Measurements from ENCODE around the gene DDX39A. TPM values are rescaled to one million over a fixed set of nuclear protein-coding genes. Genes with fewer than 3 reads are reported as not detected.
A peak's percentile ranks its signal among the peaks of the same experiment; 100 is the strongest.

DDX39A gene
- total and polyA plus RNA-seq, 2 donors (not counting 1 experiment from before 2014, with no cell fraction given): 178 to 393 TPM

DNA sequence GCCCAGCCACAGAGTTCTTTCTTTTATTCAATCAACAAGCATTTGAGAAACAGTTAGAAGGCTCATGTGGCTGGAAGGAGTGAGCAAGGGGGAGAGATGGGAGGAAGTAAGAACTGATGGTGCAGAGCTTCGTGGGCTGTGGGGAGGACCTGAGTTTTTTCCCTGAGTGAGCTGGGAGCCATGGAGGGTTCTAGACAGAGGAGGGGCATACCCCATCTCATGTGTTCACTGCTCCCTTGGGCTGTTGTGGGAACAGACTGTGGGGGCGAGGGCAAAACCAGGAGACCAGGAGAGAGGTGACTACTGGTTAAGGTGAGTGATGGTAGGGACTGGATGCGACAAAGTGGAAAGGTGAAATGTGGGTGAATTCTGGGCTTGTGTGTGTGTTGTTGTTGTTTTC, 11.6 kb upstream of the DDX39A start:
- ATAC-seq (ENCODE audit: low read depth) (no peak), DNase-seq (no peak)
- intact Hi-C loops (cut with micrococcal nuclease): no loop called here
- H3K9me3 Mint-ChIP-seq (ENCODE audit: insufficient read depth): no peaks in the 10 kb centered on the region
- H3K27ac ChIP-seq (ENCODE audit: low read length in 2 of 2): no peak overlapping the region
- H3K79me2 ChIP-seq (ENCODE audit: control insufficient read depth, insufficient read depth, low read length): peaks cover 27% of the 10 kb centered on the region
- no peak overlapping the region for H2AFZ ChIP-seq (ENCODE audit: insufficient read depth, low read depth, low read length, poor library complexity, severe bottlenecking)
- peak overlapping the region; percentile 67 for H3K27ac Mint-ChIP-seq
- POLR2A ChIA-PET: interaction anchor here (0.7 kb wide), 2 partner anchors 11 to 67 kb away, joined by 3 to 5 read pairs; no protein-coding TSS in a partner anchor
- peaks cover 30% of the 10 kb centered on the region for H3K4me1 Mint-ChIP-seq
- peaks cover 15% of the 10 kb centered on the region for H4K20me1 ChIP-seq (ENCODE audit: control insufficient read depth, insufficient read depth, low read length, poor library complexity, severe bottlenecking)
- H3K4me1 ChIP-seq (ENCODE audit: control insufficient read depth in 2 of 2, insufficient read depth in 2 of 2, low read length in 2 of 2): peaks cover 20 to 28% of the 10 kb centered on the region in 2 donors
- H3K9ac ChIP-seq (ENCODE audit: low read length): no peak overlapping the region
- no peaks in the 10 kb centered on the region for H3K36me3 ChIP-seq (replicated peaks in 1 of 2; ENCODE audit: control extremely low read depth in 1 of 2, control insufficient read depth in 1 of 2, extremely low read depth in 1 of 2, insufficient read depth in 2 of 2, low read length in 1 of 2)
- peaks cover 0 to 3% (median 0%) of the 10 kb centered on the region in 3 donors for H3K9me3 ChIP-seq (ENCODE audit: control extremely low read depth in 1 of 3, control insufficient read depth in 2 of 3, insufficient read depth in 1 of 3, low read length in 2 of 3)
- H3K27me3 Mint-ChIP-seq: no peaks in the 10 kb centered on the region
- CTCF ChIA-PET: interaction anchor here (0.6 to 2.2 kb wide), 4 partner anchors 41 to 103 kb away, joined by 3 to 12 read pairs (median 3); no protein-coding TSS in a partner anchor
- TF ChIP-seq EZH2 (IDR thresholded peaks at IDR 0.05; ENCODE audit: borderline replicate concordance, insufficient read depth, low read depth, low read length, poor library complexity, severe bottlenecking): no peak
- TF ChIP-seq, protein P1, sequence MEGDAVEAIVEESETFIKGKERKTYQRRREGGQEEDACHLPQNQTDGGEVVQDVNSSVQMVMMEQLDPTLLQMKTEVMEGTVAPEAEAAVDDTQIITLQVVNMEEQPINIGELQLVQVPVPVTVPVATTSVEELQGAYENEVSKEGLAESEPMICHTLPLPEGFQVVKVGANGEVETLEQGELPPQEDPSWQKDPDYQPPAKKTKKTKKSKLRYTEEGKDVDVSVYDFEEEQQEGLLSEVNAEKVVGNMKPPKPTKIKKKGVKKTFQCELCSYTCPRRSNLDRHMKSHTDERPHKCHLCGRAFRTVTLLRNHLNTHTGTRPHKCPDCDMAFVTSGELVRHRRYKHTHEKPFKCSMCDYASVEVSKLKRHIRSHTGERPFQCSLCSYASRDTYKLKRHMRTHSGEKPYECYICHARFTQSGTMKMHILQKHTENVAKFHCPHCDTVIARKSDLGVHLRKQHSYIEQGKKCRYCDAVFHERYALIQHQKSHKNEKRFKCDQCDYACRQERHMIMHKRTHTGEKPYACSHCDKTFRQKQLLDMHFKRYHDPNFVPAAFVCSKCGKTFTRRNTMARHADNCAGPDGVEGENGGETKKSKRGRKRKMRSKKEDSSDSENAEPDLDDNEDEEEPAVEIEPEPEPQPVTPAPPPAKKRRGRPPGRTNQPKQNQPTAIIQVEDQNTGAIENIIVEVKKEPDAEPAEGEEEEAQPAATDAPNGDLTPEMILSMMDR (IDR thresholded peaks at IDR 0.05): no peak
- H3K27me3 ChIP-seq (replicated peaks in 1 of 4; ENCODE audit: control extremely low read depth in 1 of 4, control insufficient read depth in 3 of 4, insufficient read depth in 4 of 4, low read length in 3 of 4): peaks cover 0 to 3% (median 0%) of the 10 kb centered on the region in 4 experiments
- 52% methylated on average over 2 of the region's 3 CpGs for WGBS (ENCODE audit: insufficient coverage)
- H3K4me3 ChIP-seq (ENCODE audit: control extremely low read depth in 1 of 5, extremely low read depth in 1 of 5, insufficient read depth in 1 of 5, low read depth in 2 of 5, low read length in 4 of 5): no peak overlapping the region
- H3K4me3 Mint-ChIP-seq: peak overlapping the region; percentile 29
- H3K4me2 ChIP-seq (replicated peaks; ENCODE audit: low read depth, low read length, poor library complexity, severe bottlenecking): no peak overlapping the region

DNA sequence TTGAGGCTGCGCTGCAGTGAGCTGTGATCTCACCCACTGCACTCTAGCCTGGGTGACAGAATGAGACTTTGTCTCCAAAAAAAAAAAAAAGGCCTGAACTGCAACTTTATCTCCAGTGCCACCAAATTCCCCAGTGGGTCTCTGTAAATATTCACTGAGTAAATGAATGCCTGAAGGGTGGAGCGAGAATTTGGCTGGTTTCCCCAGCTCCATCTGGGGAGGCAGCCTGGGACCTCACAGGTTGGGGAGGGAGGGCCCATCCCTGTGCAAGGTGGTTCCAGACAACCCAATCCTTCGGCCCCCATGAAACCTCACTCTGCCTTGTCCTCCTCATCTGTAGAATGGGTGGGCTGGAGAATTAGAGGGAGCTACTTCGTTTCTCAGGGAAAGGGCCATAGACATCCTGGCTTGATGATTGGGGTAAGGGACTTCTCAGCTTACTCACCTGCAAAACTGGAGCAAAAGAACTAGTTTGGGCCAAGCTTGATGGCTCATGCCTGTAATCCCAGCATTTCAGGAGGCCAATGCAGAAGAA, 9.8 kb upstream of the DDX39A start:
- intact Hi-C loops (cut with micrococcal nuclease): no loop called here
- H3K4me2 ChIP-seq (replicated peaks; ENCODE audit: low read depth, low read length, poor library complexity, severe bottlenecking): no peak overlapping the region
- peaks cover 0 to 3% (median 0%) of the 10 kb centered on the region in 3 donors for H3K9me3 ChIP-seq (ENCODE audit: control extremely low read depth in 1 of 3, control insufficient read depth in 2 of 3, insufficient read depth in 1 of 3, low read length in 2 of 3)
- H3K4me3 Mint-ChIP-seq: no peak overlapping the region
- peaks cover 10 to 19% of the 10 kb centered on the region in 2 donors for H3K4me1 ChIP-seq (ENCODE audit: control insufficient read depth in 2 of 2, insufficient read depth in 2 of 2, low read length in 2 of 2)
- POLR2A ChIA-PET: no interaction called here
- DNase-seq: no peak
- H3K4me1 Mint-ChIP-seq: peaks cover 17% of the 10 kb centered on the region
- H3K9me3 Mint-ChIP-seq (ENCODE audit: insufficient read depth): no peaks in the 10 kb centered on the region
- H3K9ac ChIP-seq (ENCODE audit: low read length): no peak overlapping the region
- WGBS (ENCODE audit: insufficient coverage): 100% methylated on average over 1 of the region's 4 CpGs
- peaks cover 9% of the 10 kb centered on the region for H3K79me2 ChIP-seq (ENCODE audit: control insufficient read depth, insufficient read depth, low read length)
- no peak for ATAC-seq (ENCODE audit: low read depth)
- H3K36me3 ChIP-seq (replicated peaks in 1 of 2; ENCODE audit: control extremely low read depth in 1 of 2, control insufficient read depth in 1 of 2, extremely low read depth in 1 of 2, insufficient read depth in 2 of 2, low read length in 1 of 2): no peaks in the 10 kb centered on the region
- no peaks in the 10 kb centered on the region for H4K20me1 ChIP-seq (ENCODE audit: control insufficient read depth, insufficient read depth, low read length, poor library complexity, severe bottlenecking)
- no peak overlapping the region for H2AFZ ChIP-seq (ENCODE audit: insufficient read depth, low read depth, low read length, poor library complexity, severe bottlenecking)
- no peak overlapping the region for H3K27ac Mint-ChIP-seq
- CTCF ChIA-PET: interaction anchor here (1.0 to 2.1 kb wide), 4 partner anchors 22 to 80 kb away, joined by 3 to 10 read pairs (median 4); no protein-coding TSS in a partner anchor
- H3K27me3 ChIP-seq (replicated peaks in 1 of 4; ENCODE audit: control extremely low read depth in 1 of 4, control insufficient read depth in 3 of 4, insufficient read depth in 4 of 4, low read length in 3 of 4): peaks cover 0 to 3% (median 0%) of the 10 kb centered on the region in 4 experiments
- TF ChIP-seq, protein P1 (IDR thresholded peaks at IDR 0.05): no peak
- no peak for TF ChIP-seq EZH2 (IDR thresholded peaks at IDR 0.05; ENCODE audit: borderline replicate concordance, insufficient read depth, low read depth, low read length, poor library complexity, severe bottlenecking)
- H3K4me3 ChIP-seq (ENCODE audit: control extremely low read depth in 1 of 5, extremely low read depth in 1 of 5, insufficient read depth in 1 of 5, low read depth in 2 of 5, low read length in 4 of 5): no peak overlapping the region
- no peak overlapping the region for H3K27ac ChIP-seq (ENCODE audit: low read length in 2 of 2)
- no peaks in the 10 kb centered on the region for H3K27me3 Mint-ChIP-seq
